ENCODE data around the gene FAM135A. TPM values are rescaled to one million over a fixed set of nuclear protein-coding genes. Genes with fewer than 3 reads are reported as not detected.

Gene FAM135A
- total RNA-seq, 3 donors from 2014 or later (not counting 1 experiment from before 2014, with no cell fraction given): 4.8 to 9.3 (median 5.0) TPM

DNA sequence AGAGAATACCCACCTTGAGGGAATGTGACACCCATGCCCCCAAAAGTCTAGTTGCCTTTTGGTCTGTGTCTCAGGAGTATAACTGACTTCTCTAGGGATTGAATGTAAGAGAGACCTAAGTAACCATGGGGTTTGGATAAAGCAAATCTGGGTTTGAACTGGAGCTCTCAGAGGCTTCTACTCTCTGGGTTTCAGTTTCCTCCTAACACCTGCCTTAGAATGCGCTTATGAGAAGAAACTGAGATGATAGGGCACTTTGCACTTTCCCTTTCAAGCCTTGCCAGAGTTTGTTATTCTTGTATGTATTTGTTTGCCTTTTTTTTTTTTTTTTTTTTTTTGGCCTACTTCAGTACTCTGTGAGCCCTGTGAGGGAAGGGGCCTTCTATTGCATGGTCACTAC, 172.8 kb downstream of the FAM135A start:
- Histone ChIP-seq H3K36me3 (ENCODE audit: control insufficient read depth, insufficient read depth, low read length) (peaks cover 15% of the 10 kb centered on the region), H3K4me1 (ENCODE audit: control insufficient read depth, insufficient read depth, low read length) (no peaks in the 10 kb centered on the region), H3K4me3 (ENCODE audit: low read length) (no peak overlapping the region), H3K27me3 (ENCODE audit: control insufficient read depth, insufficient read depth, low read length) (no peaks in the 10 kb centered on the region), H3K9me3 (ENCODE audit: control insufficient read depth, insufficient read depth, low read length) (no peaks in the 10 kb centered on the region), H3K27ac (ENCODE audit: low read length) (no peak overlapping the region)
- H3K27ac Mint-ChIP-seq: no peak overlapping the region
- H3K9me3 Mint-ChIP-seq: no peaks in the 10 kb centered on the region
- no peaks in the 10 kb centered on the region for H3K27me3 Mint-ChIP-seq (ENCODE audit: low read depth in 2 of 2)
- no peak overlapping the region for H3K4me3 Mint-ChIP-seq
- no peak for DNase-seq
- no CpG with 5 or more reads among the region's 1 CpG for WGBS (ENCODE audit: insufficient coverage)
- ATAC-seq: no peak
- intact Hi-C loops (cut with micrococcal nuclease): no loop called here
- no peaks in the 10 kb centered on the region for H3K4me1 Mint-ChIP-seq
- no peaks in the 10 kb centered on the region for H3K36me3 Mint-ChIP-seq
- TF ChIP-seq, protein P1, sequence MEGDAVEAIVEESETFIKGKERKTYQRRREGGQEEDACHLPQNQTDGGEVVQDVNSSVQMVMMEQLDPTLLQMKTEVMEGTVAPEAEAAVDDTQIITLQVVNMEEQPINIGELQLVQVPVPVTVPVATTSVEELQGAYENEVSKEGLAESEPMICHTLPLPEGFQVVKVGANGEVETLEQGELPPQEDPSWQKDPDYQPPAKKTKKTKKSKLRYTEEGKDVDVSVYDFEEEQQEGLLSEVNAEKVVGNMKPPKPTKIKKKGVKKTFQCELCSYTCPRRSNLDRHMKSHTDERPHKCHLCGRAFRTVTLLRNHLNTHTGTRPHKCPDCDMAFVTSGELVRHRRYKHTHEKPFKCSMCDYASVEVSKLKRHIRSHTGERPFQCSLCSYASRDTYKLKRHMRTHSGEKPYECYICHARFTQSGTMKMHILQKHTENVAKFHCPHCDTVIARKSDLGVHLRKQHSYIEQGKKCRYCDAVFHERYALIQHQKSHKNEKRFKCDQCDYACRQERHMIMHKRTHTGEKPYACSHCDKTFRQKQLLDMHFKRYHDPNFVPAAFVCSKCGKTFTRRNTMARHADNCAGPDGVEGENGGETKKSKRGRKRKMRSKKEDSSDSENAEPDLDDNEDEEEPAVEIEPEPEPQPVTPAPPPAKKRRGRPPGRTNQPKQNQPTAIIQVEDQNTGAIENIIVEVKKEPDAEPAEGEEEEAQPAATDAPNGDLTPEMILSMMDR (IDR thresholded peaks at IDR 0.05): no peak

DNA sequence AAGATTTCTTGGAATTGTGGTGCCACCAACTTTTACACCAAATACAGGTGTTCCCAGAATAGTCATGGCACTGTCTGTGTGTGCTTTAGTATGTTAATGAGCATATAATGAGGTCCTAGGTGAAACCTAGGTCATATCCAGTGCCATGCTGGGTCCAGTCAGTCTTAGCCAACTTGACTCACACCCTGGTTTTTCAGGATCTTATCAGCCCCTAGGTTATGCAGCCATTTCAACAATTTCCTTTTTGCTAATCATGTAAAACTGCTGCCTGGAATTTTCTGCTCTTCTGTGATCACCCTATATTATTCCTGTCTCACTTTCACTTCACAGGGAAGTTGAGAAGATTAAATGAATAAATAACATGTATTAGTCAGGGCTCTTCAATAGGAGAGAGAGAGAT, 177.1 kb downstream of the FAM135A start:
- Histone ChIP-seq H3K27ac (ENCODE audit: low read length) (no peak overlapping the region), H3K4me3 (ENCODE audit: low read length) (no peak overlapping the region), H3K27me3 (ENCODE audit: control insufficient read depth, insufficient read depth, low read length) (no peaks in the 10 kb centered on the region), H3K4me1 (ENCODE audit: control insufficient read depth, insufficient read depth, low read length) (no peaks in the 10 kb centered on the region), H3K9me3 (ENCODE audit: control insufficient read depth, insufficient read depth, low read length) (no peaks in the 10 kb centered on the region), H3K36me3 (ENCODE audit: control insufficient read depth, insufficient read depth, low read length) (no peaks in the 10 kb centered on the region)
- intact Hi-C loops (cut with micrococcal nuclease): no loop called here
- H3K36me3 Mint-ChIP-seq: no peaks in the 10 kb centered on the region
- DNase-seq (no peak), ATAC-seq (no peak)
- H3K27ac Mint-ChIP-seq: no peak overlapping the region
- no peaks in the 10 kb centered on the region for H3K4me1 Mint-ChIP-seq
- no peaks in the 10 kb centered on the region for H3K9me3 Mint-ChIP-seq
- TF ChIP-seq, protein P1 (IDR thresholded peaks at IDR 0.05): no peak
- H3K4me3 Mint-ChIP-seq: no peak overlapping the region
- no peaks in the 10 kb centered on the region for H3K27me3 Mint-ChIP-seq (ENCODE audit: low read depth in 2 of 2)

- no peak overlapping the region for H3K27ac ChIP-seq (ENCODE audit: low read length)
- H3K27me3 Mint-ChIP-seq (ENCODE audit: low read depth in 2 of 2): no peaks in the 10 kb centered on the region
- no peaks in the 10 kb centered on the region for H3K9me3 Mint-ChIP-seq
- WGBS (ENCODE audit: insufficient coverage): 73% methylated on average over 4 of the region's 5 CpGs
- H3K4me1 ChIP-seq (ENCODE audit: control insufficient read depth, insufficient read depth, low read length): no peaks in the 10 kb centered on the region
- no peaks in the 10 kb centered on the region for H3K36me3 Mint-ChIP-seq
- H3K4me1 Mint-ChIP-seq: no peaks in the 10 kb centered on the region
- no peak for ATAC-seq
- no peak overlapping the region for H3K4me3 Mint-ChIP-seq
- intact Hi-C loops (cut with micrococcal nuclease): no loop called here
- DNase-seq: no peak
- H3K36me3 ChIP-seq (ENCODE audit: control insufficient read depth, insufficient read depth, low read length): no peaks in the 10 kb centered on the region
- no peak overlapping the region for H3K4me3 ChIP-seq (ENCODE audit: low read length)
- H3K27ac Mint-ChIP-seq: no peak overlapping the region
- TF ChIP-seq, protein P1 (IDR thresholded peaks at IDR 0.05): no peak
- H3K9me3 ChIP-seq (ENCODE audit: control insufficient read depth, insufficient read depth, low read length): no peaks in the 10 kb centered on the region
- no peaks in the 10 kb centered on the region for H3K27me3 ChIP-seq (ENCODE audit: control insufficient read depth, insufficient read depth, low read length)
Measured at GRCh38 chr6:70592391-70593117, 179.2 kb downstream of the FAM135A start.

- TF ChIP-seq, protein P1 (IDR thresholded peaks at IDR 0.05): no peak
- H3K27me3 ChIP-seq (ENCODE audit: control insufficient read depth, insufficient read depth, low read length): no peaks in the 10 kb centered on the region
- ATAC-seq (no peak), DNase-seq (no peak)
- no peak overlapping the region for H3K27ac Mint-ChIP-seq
- no peaks in the 10 kb centered on the region for H3K9me3 ChIP-seq (ENCODE audit: control insufficient read depth, insufficient read depth, low read length)
- H3K4me3 Mint-ChIP-seq: no peak overlapping the region
- H3K4me1 Mint-ChIP-seq: no peaks in the 10 kb centered on the region
- intact Hi-C loops (cut with micrococcal nuclease): no loop called here
- no peaks in the 10 kb centered on the region for H3K36me3 Mint-ChIP-seq
- H3K27ac ChIP-seq (ENCODE audit: low read length): no peak overlapping the region
- no peaks in the 10 kb centered on the region for H3K36me3 ChIP-seq (ENCODE audit: control insufficient read depth, insufficient read depth, low read length)
- H3K4me1 ChIP-seq (ENCODE audit: control insufficient read depth, insufficient read depth, low read length): no peaks in the 10 kb centered on the region
- no peaks in the 10 kb centered on the region for H3K9me3 Mint-ChIP-seq
- WGBS (ENCODE audit: insufficient coverage): 85% methylated on average over 3 of the region's 3 CpGs
- no peaks in the 10 kb centered on the region for H3K27me3 Mint-ChIP-seq (ENCODE audit: low read depth in 2 of 2)
- H3K4me3 ChIP-seq (ENCODE audit: low read length): no peak overlapping the region
Measured at GRCh38 chr6:70593118-70593486, 179.8 kb downstream of the FAM135A start.
